GM12878 (cell line): ENCODE measurements around the gene SGTB. TPM values are rescaled to one million over a fixed set of nuclear protein-coding genes. Genes with fewer than 3 reads are reported as not detected.

Source experiments
- ATAC-seq: fragments of 200-7000 bp; cut with Tn5 transposase; 3 replicates; pipeline ENCODE4 v1.9.1; 2020; ENCODE audit warnings: mild to moderate bottlenecking, moderate library complexity
- BruUV-seq: library from RNA; stranded (reverse); fragments of 400-500 nt; replicated peaks from 2 replicates; lab custom pipeline; 2021; lab: Mats Ljungman, UMichigan
- CTCF ChIA-PET: fragments of 300-600 bp; sonication (Branson Sonifier 250); formaldehyde crosslinking; extraction: SDS; loops from one replicate; lab custom pipeline; 2021; ENCODE audit warnings: inconsistent platforms; lab: Yijun Ruan, JAX
- POLR2A ChIA-PET: fragments of 350-600 bp; formaldehyde crosslinking; extraction: SDS; loops from one replicate; lab custom pipeline; 2021; ENCODE audit warnings: inconsistent platforms; lab: Charles Lee
- RAD21 ChIA-PET: fragments of 300-600 bp; sonication (Branson Sonifier 250); formaldehyde crosslinking; loops from one replicate; lab custom pipeline; 2023; ENCODE audit warnings: antibody characterized with exemption; ENCODE audit not compliant: unreplicated experiment; lab: Charles Lee
- SMC1A ChIA-PET: fragments of 300-600 bp; sonication (Branson Sonifier 250); formaldehyde crosslinking; loops from one replicate; lab custom pipeline; 2023; ENCODE audit not compliant: unreplicated experiment, uncharacterized antibody; lab: Charles Lee
- DNase-seq: peaks from one replicate; pipeline ENCODE4 v3.0.0-alpha.2; 2011; ENCODE audit warnings: low read depth, low spot score
- FAIRE-seq: peaks from 3 replicates; lab custom pipeline; 2011; peaks lifted over from hg19 to GRCh38; lab: Jason Lieb, UNC
- H2AFZ ChIP-seq: 2 replicates; pipeline ENCODE4 v1.6.0; 2011; ENCODE audit warnings: low read depth, low read length, control low read depth; ENCODE audit not compliant: control insufficient read depth
- H3K27ac ChIP-seq: 2 replicates; pipeline ENCODE4 v1.5.1; 2011; ENCODE audit warnings: control low read depth; ENCODE audit not compliant: control insufficient read depth, insufficient read depth
- H3K27me3 ChIP-seq, 2 experiments: replicated peaks in 1 of 2; 2 replicates each; pipeline versions ENCODE4 v1.6.0 to v1.6.1; 2011; ENCODE audit warnings: low read length in 1 of 2; ENCODE audit not compliant: control insufficient read depth in 2 of 2, insufficient read depth in 2 of 2
- H3K36me3 ChIP-seq, 2 experiments: 2 replicates each; pipeline ENCODE4 v1.5.1; 2011; ENCODE audit warnings: low read length in 1 of 2; ENCODE audit not compliant: control insufficient read depth in 2 of 2, insufficient read depth in 2 of 2
- H3K4me1 ChIP-seq: 2 replicates; pipeline ENCODE4 v1.6.1; 2011; ENCODE audit warnings: mild to moderate bottlenecking, low read length, moderate library complexity, mixed read lengths; ENCODE audit not compliant: control insufficient read depth, insufficient read depth
- H3K4me2 ChIP-seq: 2 replicates; pipeline ENCODE4 v1.6.0; 2011; ENCODE audit warnings: control low read depth; ENCODE audit not compliant: control insufficient read depth, insufficient read depth
- H3K4me3 ChIP-seq: fragments of 200-600 bp; sonication (generic); 2 replicates; pipeline ENCODE4 v1.5.1; 2016
- H3K79me2 ChIP-seq: 2 replicates; pipeline ENCODE4 v1.6.0; 2011; ENCODE audit warnings: low read length; ENCODE audit not compliant: control insufficient read depth, insufficient read depth
- H3K9ac ChIP-seq: 2 replicates; pipeline ENCODE4 v1.8.0; 2011; ENCODE audit warnings: low read length, control low read depth, mixed read lengths; ENCODE audit not compliant: control insufficient read depth, insufficient read depth
- H3K9me3 ChIP-seq: replicated peaks from 3 replicates; pipeline ENCODE4 v1.5.1; 2011; ENCODE audit warnings: mild to moderate bottlenecking, low read length; ENCODE audit not compliant: control insufficient read depth, insufficient read depth
- H4K20me1 ChIP-seq: 2 replicates; pipeline ENCODE4 v1.6.0; 2011; ENCODE audit not compliant: control insufficient read depth, insufficient read depth
- DPF2 ChIP-seq: fragments of 450-650 bp; IDR thresholded peaks from 2 replicates; pipeline ENCODE4 v1.6.1; 2017; ENCODE audit warnings: mild to moderate bottlenecking
- HDAC2 ChIP-seq: fragments of 200-600 bp; sonication (generic); IDR thresholded peaks from 2 replicates; pipeline ENCODE4 v1.6.1; 2017
- RAD21 ChIP-seq: IDR thresholded peaks from 2 replicates; pipeline ENCODE4 v1.6.1; 2011; ENCODE audit warnings: mild to moderate bottlenecking, low read depth, low read length, moderate library complexity; ENCODE audit not compliant: insufficient read depth
- SIX5 ChIP-seq: IDR thresholded peaks from 2 replicates; pipeline ENCODE4 v1.6.1; 2011; ENCODE audit warnings: mild to moderate bottlenecking, low read depth, low read length, moderate library complexity; ENCODE audit not compliant: severe bottlenecking
- WGBS: methylation state at CpG from one replicate; pipeline ENCODE4 v1.1.6; 2016; ENCODE audit warnings: low lambda C conversion rate; ENCODE audit not compliant: insufficient replicate concordance, insufficient coverage; ENCODE audit errors: missing lambda C conversion rate; 5-methylcytosine and 5-hydroxymethylcytosine counted together
- in situ Hi-C: fragments of 300-500 bp; cut with MboI; formaldehyde crosslinking; loops from 9 replicates; pipeline ENCODE4 v1.14.3; 2018; ENCODE audit warnings: mixed read lengths
- intact Hi-C: fragments of 100-400 bp; cut with micrococcal nuclease; formaldehyde crosslinking; loops from one replicate; pipeline ENCODE4 v1.14.2; 2022; ENCODE audit not compliant: unreplicated experiment
- polyA plus RNA-seq, 11 experiments: library from polyadenylated mRNA; depleted of rRNA in 4 of 11; unstranded in 6 of 11; stranded (reverse) in 5 of 11; fragments of >200 nt; fragmentation: Nextera tagmentation in 4 of 11; fragmentation: Illumina TruSeq in 1 of 11; extraction: Ambion mirVana in 4 of 11; extraction: Trizol in 1 of 11; gene quantifications; 1 replicate in 1 of 11; 2 replicates in 10 of 11; pipeline versions ENCODE4 v1.2.1 to v1.2.3, GENCODE V29; 2011 to 2016; ENCODE audit warnings: inconsistent platforms in 2 of 11, missing spikeins in 2 of 11, low read depth in 1 of 11
- total RNA-seq, 4 experiments: library from RNA; depleted of rRNA in 3 of 4; stranded (reverse); fragments of >200 nt in 3 of 4; fragmentation: Illumina TruSeq in 1 of 4; extraction: Trizol in 1 of 4; gene quantifications; 2 replicates each; pipeline versions ENCODE4 v1.2.1 to v1.2.3, GENCODE V29; 2013 to 2021
- TF ChIP-seq, protein P1 (sequence below): IDR thresholded peaks from 2 replicates; pipeline ENCODE4 v1.6.1; 2012; ENCODE audit warnings: low read length, inconsistent platforms
- TF ChIP-seq, protein P2 (sequence below): fragments of 450-650 bp; IDR thresholded peaks from 2 replicates; pipeline ENCODE4 v1.6.1; 2017; ENCODE audit warnings: mild to moderate bottlenecking
- TF ChIP-seq, protein P3 (sequence below): fragments of 450-650 bp; IDR thresholded peaks from 2 replicates; pipeline ENCODE4 v1.6.1; 2016; ENCODE audit warnings: mild to moderate bottlenecking, moderate library complexity, borderline replicate concordance

Gene SGTB
- total and polyA plus RNA-seq, 10 of the 15 experiments (the other 5 are each of a cell fraction or from before 2014, with no cell fraction given), result 1.0 to 7.8 (median 5.4) TPM

DNA sequence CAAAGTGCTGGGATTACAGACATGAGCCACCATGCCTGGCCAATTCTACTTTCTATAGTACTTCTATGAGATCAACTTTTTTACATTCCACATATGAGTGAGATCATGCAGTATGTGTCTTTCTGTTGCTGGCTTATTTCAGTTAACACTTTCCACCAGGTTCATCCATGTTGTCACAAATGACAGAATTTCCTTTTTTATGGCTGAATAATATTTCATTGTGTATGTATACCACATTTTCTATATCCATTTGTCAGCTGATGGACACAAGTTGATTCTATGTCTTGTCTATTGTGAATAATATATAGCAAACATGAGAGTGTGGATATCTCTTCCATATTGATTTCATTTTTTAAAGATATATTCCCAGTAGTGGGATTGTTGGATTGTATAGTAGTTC lies 17.3 kb upstream of the SGTB start:
- peaks cover 1% of the 10 kb centered on the region; the same call in 1 of the 2 replicates for H3K79me2 ChIP-seq
- H3K9me3 ChIP-seq, result no peaks in the 10 kb centered on the region; the same call in 2 of the 3 replicates
- TF ChIP-seq HDAC2, result no peak
- no peak for TF ChIP-seq DPF2
- no peak for TF ChIP-seq SIX5
- TF ChIP-seq, protein P1, sequence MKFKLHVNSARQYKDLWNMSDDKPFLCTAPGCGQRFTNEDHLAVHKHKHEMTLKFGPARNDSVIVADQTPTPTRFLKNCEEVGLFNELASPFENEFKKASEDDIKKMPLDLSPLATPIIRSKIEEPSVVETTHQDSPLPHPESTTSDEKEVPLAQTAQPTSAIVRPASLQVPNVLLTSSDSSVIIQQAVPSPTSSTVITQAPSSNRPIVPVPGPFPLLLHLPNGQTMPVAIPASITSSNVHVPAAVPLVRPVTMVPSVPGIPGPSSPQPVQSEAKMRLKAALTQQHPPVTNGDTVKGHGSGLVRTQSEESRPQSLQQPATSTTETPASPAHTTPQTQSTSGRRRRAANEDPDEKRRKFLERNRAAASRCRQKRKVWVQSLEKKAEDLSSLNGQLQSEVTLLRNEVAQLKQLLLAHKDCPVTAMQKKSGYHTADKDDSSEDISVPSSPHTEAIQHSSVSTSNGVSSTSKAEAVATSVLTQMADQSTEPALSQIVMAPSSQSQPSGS, result no peak
- no peaks in the 10 kb centered on the region for H3K36me3 ChIP-seq
- FAIRE-seq (no peak), ATAC-seq (no peak), DNase-seq (no peak)
- H3K4me1 ChIP-seq, result no peaks in the 10 kb centered on the region; the same call in 1 of the 2 replicates
- no peaks in the 10 kb centered on the region for H3K27me3 ChIP-seq
- H3K9ac ChIP-seq, result no peak overlapping the region
- POLR2A ChIA-PET, result interaction anchor here (1.2 kb wide), 1 partner anchor 12 kb away, joined by 3 read pairs; no protein-coding TSS in a partner anchor
- RAD21 ChIA-PET, result no interaction called here
- H4K20me1 ChIP-seq, result no peaks in the 10 kb centered on the region
- intact Hi-C loops (no loop called here), in situ Hi-C loops (no loop called here)
- H3K4me3 ChIP-seq, result no peak overlapping the region
- no peak overlapping the region for H2AFZ ChIP-seq
- CTCF ChIA-PET, result interaction anchor here (1.5 to 4.5 kb wide), 2 partner anchors 12 to 185 kb away, joined by 3 to 20 read pairs; no protein-coding TSS in a partner anchor
- no peak overlapping the region for H3K27ac ChIP-seq
- no peak overlapping the region for H3K4me2 ChIP-seq
- SMC1A ChIA-PET, result interaction anchor here (0.9 to 2.9 kb wide), 2 partner anchors 12 to 22 kb away, joined by 3 to 13 read pairs; no protein-coding TSS in a partner anchor
- no TSS peak for BruUV-seq

DNA sequence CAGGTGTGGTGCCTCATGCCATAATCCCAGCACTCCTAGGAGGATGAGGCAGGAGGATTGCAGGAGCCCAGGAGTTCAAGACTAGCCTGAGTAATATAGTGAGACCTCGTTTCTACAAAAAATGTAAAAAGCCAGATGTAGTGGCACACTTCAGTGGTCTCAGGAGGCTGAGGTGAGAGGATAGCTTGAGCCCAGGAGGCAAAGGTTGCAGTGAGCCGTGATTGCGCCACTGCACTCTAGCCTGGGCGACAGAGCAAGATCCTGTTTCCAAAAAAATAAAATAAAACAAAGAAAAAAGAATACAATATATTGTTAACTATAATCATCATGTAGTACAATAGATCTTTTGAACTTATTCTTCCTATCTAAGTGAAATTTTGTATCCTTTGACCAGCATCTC lies 16.4 kb upstream of the SGTB start:
- Histone ChIP-seq H3K4me3 (no peak overlapping the region), H2AFZ (no peak overlapping the region), H4K20me1 (no peaks in the 10 kb centered on the region), H3K79me2 (peaks cover 1% of the 10 kb centered on the region; the same call in 1 of the 2 replicates), H3K9ac (no peak overlapping the region), H3K9me3 (no peaks in the 10 kb centered on the region; the same call in 2 of the 3 replicates), H3K4me1 (no peaks in the 10 kb centered on the region; the same call in 1 of the 2 replicates), H3K36me3 (no peaks in the 10 kb centered on the region), H3K27ac (no peak overlapping the region), H3K27me3 (no peaks in the 10 kb centered on the region), H3K4me2 (no peak overlapping the region)
- ChIA-PET SMC1A (interaction anchor here (0.9 to 2.9 kb wide), 3 partner anchors 11 to 193 kb away, joined by 3 to 13 read pairs (median 3); no protein-coding TSS in a partner anchor), RAD21 (no interaction called here), CTCF (interaction anchor here (1.5 kb wide), 1 partner anchor 186 kb away, joined by 3 read pairs; no protein-coding TSS in a partner anchor), POLR2A (no interaction called here)
- in situ Hi-C loops (no loop called here), intact Hi-C loops (no loop called here)
- BruUV-seq, result no TSS peak
- no peak for FAIRE-seq
- no peak for DNase-seq
- WGBS, result 88% methylated on average over 4 of the region's 4 CpGs
- ATAC-seq, result no peak
- TF ChIP-seq, protein P2, sequence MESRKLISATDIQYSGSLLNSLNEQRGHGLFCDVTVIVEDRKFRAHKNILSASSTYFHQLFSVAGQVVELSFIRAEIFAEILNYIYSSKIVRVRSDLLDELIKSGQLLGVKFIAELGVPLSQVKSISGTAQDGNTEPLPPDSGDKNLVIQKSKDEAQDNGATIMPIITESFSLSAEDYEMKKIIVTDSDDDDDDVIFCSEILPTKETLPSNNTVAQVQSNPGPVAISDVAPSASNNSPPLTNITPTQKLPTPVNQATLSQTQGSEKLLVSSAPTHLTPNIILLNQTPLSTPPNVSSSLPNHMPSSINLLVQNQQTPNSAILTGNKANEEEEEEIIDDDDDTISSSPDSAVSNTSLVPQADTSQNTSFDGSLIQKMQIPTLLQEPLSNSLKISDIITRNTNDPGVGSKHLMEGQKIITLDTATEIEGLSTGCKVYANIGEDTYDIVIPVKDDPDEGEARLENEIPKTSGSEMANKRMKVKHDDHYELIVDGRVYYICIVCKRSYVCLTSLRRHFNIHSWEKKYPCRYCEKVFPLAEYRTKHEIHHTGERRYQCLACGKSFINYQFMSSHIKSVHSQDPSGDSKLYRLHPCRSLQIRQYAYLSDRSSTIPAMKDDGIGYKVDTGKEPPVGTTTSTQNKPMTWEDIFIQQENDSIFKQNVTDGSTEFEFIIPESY, result no peak
- TF ChIP-seq, protein P3, sequence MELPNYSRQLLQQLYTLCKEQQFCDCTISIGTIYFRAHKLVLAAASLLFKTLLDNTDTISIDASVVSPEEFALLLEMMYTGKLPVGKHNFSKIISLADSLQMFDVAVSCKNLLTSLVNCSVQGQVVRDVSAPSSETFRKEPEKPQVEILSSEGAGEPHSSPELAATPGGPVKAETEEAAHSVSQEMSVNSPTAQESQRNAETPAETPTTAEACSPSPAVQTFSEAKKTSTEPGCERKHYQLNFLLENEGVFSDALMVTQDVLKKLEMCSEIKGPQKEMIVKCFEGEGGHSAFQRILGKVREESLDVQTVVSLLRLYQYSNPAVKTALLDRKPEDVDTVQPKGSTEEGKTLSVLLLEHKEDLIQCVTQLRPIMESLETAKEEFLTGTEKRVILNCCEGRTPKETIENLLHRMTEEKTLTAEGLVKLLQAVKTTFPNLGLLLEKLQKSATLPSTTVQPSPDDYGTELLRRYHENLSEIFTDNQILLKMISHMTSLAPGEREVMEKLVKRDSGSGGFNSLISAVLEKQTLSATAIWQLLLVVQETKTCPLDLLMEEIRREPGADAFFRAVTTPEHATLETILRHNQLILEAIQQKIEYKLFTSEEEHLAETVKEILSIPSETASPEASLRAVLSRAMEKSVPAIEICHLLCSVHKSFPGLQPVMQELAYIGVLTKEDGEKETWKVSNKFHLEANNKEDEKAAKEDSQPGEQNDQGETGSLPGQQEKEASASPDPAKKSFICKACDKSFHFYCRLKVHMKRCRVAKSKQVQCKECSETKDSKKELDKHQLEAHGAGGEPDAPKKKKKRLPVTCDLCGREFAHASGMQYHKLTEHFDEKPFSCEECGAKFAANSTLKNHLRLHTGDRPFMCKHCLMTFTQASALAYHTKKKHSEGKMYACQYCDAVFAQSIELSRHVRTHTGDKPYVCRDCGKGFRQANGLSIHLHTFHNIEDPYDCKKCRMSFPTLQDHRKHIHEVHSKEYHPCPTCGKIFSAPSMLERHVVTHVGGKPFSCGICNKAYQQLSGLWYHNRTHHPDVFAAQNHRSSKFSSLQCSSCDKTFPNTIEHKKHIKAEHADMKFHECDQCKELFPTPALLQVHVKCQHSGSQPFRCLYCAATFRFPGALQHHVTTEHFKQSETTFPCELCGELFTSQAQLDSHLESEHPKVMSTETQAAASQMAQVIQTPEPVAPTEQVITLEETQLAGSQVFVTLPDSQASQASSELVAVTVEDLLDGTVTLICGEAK, result no peak
- TF ChIP-seq RAD21, result no peak
